Astrocyte of the spinal cord (primary cell): ENCODE data around the gene SOX12.
"Not testable (repeated sequence)": the region's sequence is repeated elsewhere in the genome, so short reads cannot be mapped to it uniquely, and the experiment has no call there.

Experiments used
- DNase-seq: peaks from one replicate; pipeline ENCODE4 v3.0.0; 2011; ENCODE audit warnings: low read depth, low spot score
- H3K4me3 ChIP-seq: 2 replicates; pipeline ENCODE4 v1.5.1; 2011; ENCODE audit warnings: low read depth, mild to moderate bottlenecking, low read length, moderate library complexity
- in situ Hi-C: cut with HindIII; loops from 2 replicates; pipeline ENCODE4 v1.10.0; 2017; ENCODE audit warnings: low sequenced_read_pairs
- TF ChIP-seq, protein P1 (sequence below): IDR thresholded peaks from 2 replicates; pipeline ENCODE4 v1.5.1; 2012; ENCODE audit warnings: low read depth, mild to moderate bottlenecking, low read length, inconsistent platforms

Gene SOX12

DNA sequence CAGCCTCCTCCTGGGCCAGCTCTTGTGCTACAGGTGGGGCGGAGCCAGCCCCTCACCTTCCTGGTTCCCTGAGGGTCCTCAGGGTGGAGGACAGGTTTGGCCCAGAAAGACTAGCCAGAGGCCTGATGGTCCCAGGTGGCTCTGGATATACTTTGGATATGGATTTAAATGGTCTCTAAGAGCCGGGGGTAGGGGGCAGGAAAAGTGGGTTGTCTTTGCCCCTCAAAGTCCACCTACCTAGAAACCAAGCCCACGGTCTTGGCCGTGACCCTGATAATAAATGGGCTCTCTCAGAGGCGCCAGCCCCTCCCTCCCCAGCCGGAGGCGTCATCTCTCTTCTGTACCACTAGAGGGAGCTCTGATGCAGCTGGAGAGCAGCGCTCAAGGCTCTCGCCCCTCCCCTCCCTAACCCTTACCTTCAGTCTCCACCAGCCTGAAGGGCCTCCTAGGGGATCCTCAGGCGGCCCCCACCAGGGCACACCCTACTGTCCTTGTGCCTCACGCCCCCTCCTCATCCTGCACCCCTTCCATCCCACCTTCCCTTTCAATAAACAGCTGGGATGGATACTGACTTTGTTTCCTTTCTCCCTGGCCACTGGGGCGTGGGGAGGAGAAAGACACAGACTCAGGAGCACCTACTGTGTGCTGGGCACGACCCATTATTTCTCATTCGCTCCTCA is 29.1 kb downstream of the SOX12 start:
- in situ Hi-C loops = no loop called here
- DNase-seq = peak; percentile 70
- H3K4me3 ChIP-seq = no peak overlapping the region
- TF ChIP-seq, protein P1, sequence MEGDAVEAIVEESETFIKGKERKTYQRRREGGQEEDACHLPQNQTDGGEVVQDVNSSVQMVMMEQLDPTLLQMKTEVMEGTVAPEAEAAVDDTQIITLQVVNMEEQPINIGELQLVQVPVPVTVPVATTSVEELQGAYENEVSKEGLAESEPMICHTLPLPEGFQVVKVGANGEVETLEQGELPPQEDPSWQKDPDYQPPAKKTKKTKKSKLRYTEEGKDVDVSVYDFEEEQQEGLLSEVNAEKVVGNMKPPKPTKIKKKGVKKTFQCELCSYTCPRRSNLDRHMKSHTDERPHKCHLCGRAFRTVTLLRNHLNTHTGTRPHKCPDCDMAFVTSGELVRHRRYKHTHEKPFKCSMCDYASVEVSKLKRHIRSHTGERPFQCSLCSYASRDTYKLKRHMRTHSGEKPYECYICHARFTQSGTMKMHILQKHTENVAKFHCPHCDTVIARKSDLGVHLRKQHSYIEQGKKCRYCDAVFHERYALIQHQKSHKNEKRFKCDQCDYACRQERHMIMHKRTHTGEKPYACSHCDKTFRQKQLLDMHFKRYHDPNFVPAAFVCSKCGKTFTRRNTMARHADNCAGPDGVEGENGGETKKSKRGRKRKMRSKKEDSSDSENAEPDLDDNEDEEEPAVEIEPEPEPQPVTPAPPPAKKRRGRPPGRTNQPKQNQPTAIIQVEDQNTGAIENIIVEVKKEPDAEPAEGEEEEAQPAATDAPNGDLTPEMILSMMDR = peak; percentile 92

DNA sequence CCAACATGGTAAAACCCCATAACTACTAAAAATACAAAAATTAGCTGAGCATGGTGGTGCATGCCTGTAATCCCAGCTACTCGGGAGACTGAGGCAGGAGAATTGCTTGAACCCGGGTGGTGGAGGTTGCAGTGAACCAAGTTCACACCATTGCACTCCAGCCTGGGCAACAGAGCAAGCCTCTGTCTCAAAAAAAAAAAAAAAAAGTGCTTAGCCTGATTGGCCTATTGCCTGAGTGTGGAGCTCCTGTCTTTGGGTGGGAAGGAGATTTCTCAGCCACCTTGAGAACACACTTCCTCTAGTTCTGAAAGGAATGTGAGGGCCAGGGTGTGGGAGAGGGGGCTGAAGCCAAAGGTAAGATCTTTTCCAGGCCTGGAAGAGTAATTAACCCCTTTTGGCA is 30.8 kb downstream of the SOX12 start:
- in situ Hi-C loops, H3K4me3 ChIP-seq, DNase-seq: not testable (repeated sequence)

DNA sequence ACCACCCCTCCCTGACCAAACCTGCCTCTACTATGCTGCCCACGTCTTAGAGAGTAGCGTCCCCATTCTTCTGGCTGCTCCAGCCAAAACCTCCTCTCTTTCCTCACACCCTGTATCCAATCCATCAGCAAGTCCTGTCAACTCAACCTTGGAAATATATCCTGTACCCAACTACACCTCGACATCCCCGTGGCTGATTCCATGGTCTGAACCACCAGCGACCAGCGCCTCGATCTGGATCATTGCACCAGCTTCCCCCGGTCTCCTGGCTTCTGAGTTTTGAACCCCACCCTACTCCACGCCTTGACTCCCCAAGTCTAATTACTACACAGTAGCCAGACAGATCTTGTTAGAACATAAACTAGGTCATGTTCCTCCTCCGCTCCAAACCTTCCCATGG is 31.4 kb downstream of the SOX12 start:
- DNase-seq = no peak
- TF ChIP-seq, protein P1 = no peak
- H3K4me3 ChIP-seq = no peak overlapping the region
- in situ Hi-C loops = no loop called here

DNA sequence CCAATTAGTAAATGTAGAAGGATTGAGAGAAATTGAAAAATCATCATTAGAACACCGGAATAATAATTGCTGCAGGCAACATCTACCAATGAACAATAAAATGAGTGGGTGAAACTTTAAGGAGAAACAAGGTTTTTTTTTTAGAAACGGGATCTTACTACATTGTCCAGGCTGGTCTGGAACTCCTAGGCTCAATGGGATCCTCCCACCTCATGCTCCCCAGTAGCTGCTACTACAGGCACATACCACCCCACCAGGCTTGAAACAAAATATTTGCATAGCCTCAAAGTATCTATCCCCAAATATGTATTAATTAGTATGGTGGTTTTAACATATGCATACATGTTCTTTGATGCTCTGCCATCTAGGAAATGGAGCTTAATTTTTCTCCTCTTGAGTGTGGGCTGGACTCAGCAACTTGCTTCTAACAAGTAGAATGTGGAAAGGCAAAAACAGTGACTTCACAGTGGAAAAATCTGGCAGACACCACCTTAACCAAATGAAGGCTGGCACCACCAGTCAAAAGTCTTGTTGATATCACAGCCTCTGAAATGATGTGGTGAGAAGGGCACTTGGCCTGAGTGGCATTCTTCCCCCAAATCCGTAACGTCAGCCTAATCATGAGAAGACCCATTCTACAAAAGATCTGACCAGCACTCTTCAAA is 33.7 kb downstream of the SOX12 start:
- H3K4me3 ChIP-seq = no peak overlapping the region
- TF ChIP-seq, protein P1 = no peak
- in situ Hi-C loops = no loop called here
- no peak for DNase-seq

DNA sequence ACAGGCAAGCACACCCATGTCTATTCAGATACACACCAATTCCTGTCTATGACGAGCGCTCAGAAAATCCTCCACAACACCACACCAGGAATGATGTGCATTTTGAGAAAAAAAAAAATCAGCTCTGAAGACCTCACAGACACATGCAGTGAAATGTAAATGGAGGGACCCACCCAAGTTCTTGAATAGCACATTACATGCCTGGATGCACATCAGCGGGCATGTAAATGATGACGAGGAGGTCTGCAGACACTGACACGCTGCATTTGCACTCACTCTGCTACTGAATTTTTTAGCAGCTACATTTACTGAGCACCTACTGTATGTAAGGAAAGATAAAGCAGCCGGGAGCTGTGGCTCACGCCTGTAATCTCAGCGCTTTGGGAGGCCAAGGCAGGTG is 36.2 kb downstream of the SOX12 start:
- TF ChIP-seq, protein P1 = no peak
- no peak for DNase-seq
- in situ Hi-C loops = no loop called here
- no peak overlapping the region for H3K4me3 ChIP-seq

DNA sequence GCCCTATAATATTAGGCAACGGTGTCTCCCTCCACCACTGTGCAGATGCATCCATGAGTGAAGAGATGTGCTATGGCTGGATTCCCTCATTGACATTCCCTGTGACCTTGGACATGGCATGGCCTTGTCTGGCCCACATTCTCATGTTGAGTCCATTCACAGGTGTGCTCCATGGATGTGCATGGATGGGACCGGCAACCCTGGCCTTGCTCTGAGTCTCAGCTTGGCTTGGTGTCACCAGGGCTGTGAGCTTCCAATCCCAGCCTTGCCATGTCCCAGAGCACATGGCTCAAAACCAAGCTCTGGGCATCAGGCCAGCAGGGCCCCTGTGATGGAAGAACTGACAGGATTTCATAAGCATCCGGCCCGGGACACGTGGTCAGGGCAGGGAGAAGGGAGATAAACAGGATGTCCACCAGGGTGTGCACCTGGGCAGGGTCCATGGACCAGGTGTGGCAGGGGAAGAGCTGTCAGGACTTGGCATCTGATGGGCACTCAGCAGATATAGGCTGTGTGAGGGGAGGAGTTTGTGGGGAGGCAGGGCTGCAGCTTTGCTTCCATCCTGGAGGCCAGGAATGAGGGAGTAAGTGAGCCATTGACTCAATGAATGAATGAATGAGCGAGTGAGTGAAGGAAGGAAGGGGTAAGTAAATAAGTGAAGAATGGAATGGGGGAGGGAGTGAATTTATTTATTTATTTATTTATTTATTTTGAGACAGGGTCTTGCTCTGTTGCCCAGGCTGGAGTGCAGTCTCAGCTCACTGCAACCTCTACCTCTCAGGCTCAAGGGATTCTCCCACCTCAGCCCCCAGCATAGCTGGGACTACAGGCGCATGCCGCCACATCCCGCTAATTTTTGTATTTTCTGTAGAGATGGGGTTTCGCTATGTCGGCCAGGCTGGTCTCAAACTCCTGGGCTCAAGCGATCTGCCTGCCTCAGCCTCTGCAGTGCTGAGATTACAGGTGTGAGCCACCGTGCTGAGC is 37.2 kb downstream of the SOX12 start:
- DNase-seq = peak; percentile 76
- in situ Hi-C loops = no loop called here
- H3K4me3 ChIP-seq = no peak overlapping the region
- TF ChIP-seq, protein P1 = peak; percentile 20
